AG04449 (cell line): Measurements from ENCODE around the gene RNF220.

Source experiments
- CTCF ChIA-PET: fragments of 350-600 bp; formaldehyde crosslinking; extraction: SDS; loops from one replicate; lab custom pipeline; 2021; ENCODE audit warnings: antibody characterized with exemption; lab: Yijun Ruan, JAX
- POLR2A ChIA-PET: fragments of 400-600, 350-600 bp; formaldehyde crosslinking; extraction: SDS; loops from one replicate; lab custom pipeline; 2020; ENCODE audit warnings: antibody characterized with exemption, inconsistent platforms; lab: Yijun Ruan, JAX
- DNase-seq: peaks from one replicate; pipeline ENCODE4 v3.0.0-alpha.2; 2010; ENCODE audit warnings: low read depth, low spot score
- H3K4me3 ChIP-seq: 2 replicates; pipeline ENCODE4 v1.5.1; 2011; ENCODE audit warnings: low read depth, mild to moderate bottlenecking, control low read depth, low read length
- CTCF ChIP-seq: IDR thresholded peaks from one replicate; pipeline ENCODE4 v1.5.1; 2011; ENCODE audit warnings: mild to moderate bottlenecking, moderate library complexity, low read length, control low read depth, inconsistent platforms; ENCODE audit not compliant: insufficient read depth; ENCODE audit errors: missing control alignments

The RNF220 gene

GRCh38 chr1:44546403-44547053 is 141.5 kb downstream of the RNF220 start:
- no peak for TF ChIP-seq CTCF
- POLR2A ChIA-PET, result no interaction called here
- no peak for DNase-seq
- CTCF ChIA-PET, result no interaction called here
- H3K4me3 ChIP-seq, result no peak overlapping the region

- no peak for TF ChIP-seq CTCF
- H3K4me3 ChIP-seq, result no peak overlapping the region
- ChIA-PET POLR2A (no interaction called here), CTCF (interaction anchor here (0.8 to 1.3 kb wide), 3 partner anchors 9 to 105 kb away, joined by 3 read pairs; no protein-coding TSS in a partner anchor)
- DNase-seq, result no peak
Observed at GRCh38 chr1:44547361-44547760, 142.3 kb downstream of the RNF220 start.

- no peak for TF ChIP-seq CTCF
- CTCF ChIA-PET, result interaction anchor here (0.8 to 1.3 kb wide), 3 partner anchors 9 to 104 kb away, joined by 3 read pairs; no protein-coding TSS in a partner anchor
- H3K4me3 ChIP-seq, result no peak overlapping the region
- POLR2A ChIA-PET, result no interaction called here
- no peak for DNase-seq
Observed at GRCh38 chr1:44547837-44548236, 142.8 kb downstream of the RNF220 start.

- H3K4me3 ChIP-seq, result no peak overlapping the region
- no peak for TF ChIP-seq CTCF
- DNase-seq, result no peak
- ChIA-PET POLR2A (interaction anchor here (0.6 kb wide), 1 partner anchor 14 kb away, joined by 3 read pairs; no protein-coding TSS in a partner anchor), CTCF (no interaction called here)
Observed at GRCh38 chr1:44549510-44549909, 144.5 kb downstream of the RNF220 start.

GRCh38 chr1:44553127-44553758 is 148.2 kb downstream of the RNF220 start:
- H3K4me3 ChIP-seq, result no peak overlapping the region
- POLR2A ChIA-PET, result no interaction called here
- no peak for TF ChIP-seq CTCF
- CTCF ChIA-PET, result no interaction called here
- DNase-seq, result no peak

GRCh38 chr1:44553771-44554170 is 148.7 kb downstream of the RNF220 start:
- no peak for TF ChIP-seq CTCF
- ChIA-PET CTCF (interaction anchor here (1.0 to 1.9 kb wide), 2 partner anchors 18 to 41 kb away, joined by 4 to 7 read pairs; no protein-coding TSS in a partner anchor), POLR2A (no interaction called here)
- H3K4me3 ChIP-seq, result no peak overlapping the region
- DNase-seq, result no peak
